Measurements from ENCODE around the gene PGBD5. TPM values are rescaled to one million over a fixed set of nuclear protein-coding genes. Genes with fewer than 3 reads are reported as not detected.

PGBD5 gene
- total RNA-seq, 1 donor from 2014 or later, result 2.0 TPM

- Mint-ChIP-seq H3K9me3 (ENCODE audit: unreplicated experiment) (no peaks in the 10 kb centered on the region), H3K27ac (ENCODE audit: unreplicated experiment) (no peak overlapping the region), H3K4me1 (ENCODE audit: unreplicated experiment) (peaks cover 13% of the 10 kb centered on the region), H3K27me3 (ENCODE audit: unreplicated experiment) (no peaks in the 10 kb centered on the region), H3K36me3 (ENCODE audit: low read depth, unreplicated experiment) (peaks cover 11% of the 10 kb centered on the region), H3K4me3 (ENCODE audit: unreplicated experiment) (no peak overlapping the region)
- no peak for DNase-seq (ENCODE audit: low spot score)
- no peak for TF ChIP-seq CTCF (IDR thresholded peaks at IDR 0.05; ENCODE audit: unreplicated experiment)
These were observed 156.0 kb downstream of the PGBD5 start for GRCh38 chr1:230270185-230270558.

- DNase-seq (ENCODE audit: low spot score), result peak; percentile 56
- Mint-ChIP-seq H3K27me3 (ENCODE audit: unreplicated experiment) (no peaks in the 10 kb centered on the region), H3K4me3 (ENCODE audit: unreplicated experiment) (no peak overlapping the region), H3K27ac (ENCODE audit: unreplicated experiment) (no peak overlapping the region), H3K4me1 (ENCODE audit: unreplicated experiment) (peaks cover 13% of the 10 kb centered on the region), H3K9me3 (ENCODE audit: unreplicated experiment) (no peaks in the 10 kb centered on the region), H3K36me3 (ENCODE audit: low read depth, unreplicated experiment) (peaks cover 19% of the 10 kb centered on the region)
- TF ChIP-seq CTCF (IDR thresholded peaks at IDR 0.05; ENCODE audit: unreplicated experiment), result peak; percentile 50
These were observed 157.6 kb downstream of the PGBD5 start for GRCh38 chr1:230268371-230269170.

- Mint-ChIP-seq H3K9me3 (ENCODE audit: unreplicated experiment) (no peaks in the 10 kb centered on the region), H3K4me3 (ENCODE audit: unreplicated experiment) (peak overlapping the region; percentile 21), H3K27ac (ENCODE audit: unreplicated experiment) (no peak overlapping the region), H3K36me3 (ENCODE audit: low read depth, unreplicated experiment) (peaks cover 19% of the 10 kb centered on the region), H3K4me1 (ENCODE audit: unreplicated experiment) (peaks cover 13% of the 10 kb centered on the region), H3K27me3 (ENCODE audit: unreplicated experiment) (no peaks in the 10 kb centered on the region)
- no peak for TF ChIP-seq CTCF (IDR thresholded peaks at IDR 0.05; ENCODE audit: unreplicated experiment)
- DNase-seq (ENCODE audit: low spot score), result no peak
These were observed 158.6 kb downstream of the PGBD5 start for GRCh38 chr1:230267338-230268065.

- peaks cover 11% of the 10 kb centered on the region for H3K4me1 Mint-ChIP-seq (ENCODE audit: unreplicated experiment)
- H3K27ac Mint-ChIP-seq (ENCODE audit: unreplicated experiment), result no peak overlapping the region
- peaks cover 19% of the 10 kb centered on the region for H3K36me3 Mint-ChIP-seq (ENCODE audit: low read depth, unreplicated experiment)
- no peak for TF ChIP-seq CTCF (IDR thresholded peaks at IDR 0.05; ENCODE audit: unreplicated experiment)
- no peak overlapping the region for H3K4me3 Mint-ChIP-seq (ENCODE audit: unreplicated experiment)
- no peaks in the 10 kb centered on the region for H3K27me3 Mint-ChIP-seq (ENCODE audit: unreplicated experiment)
- no peak for DNase-seq (ENCODE audit: low spot score)
- H3K9me3 Mint-ChIP-seq (ENCODE audit: unreplicated experiment), result no peaks in the 10 kb centered on the region
These were observed 159.7 kb downstream of the PGBD5 start for GRCh38 chr1:230266456-230266855.

Data from endothelial cell (in vitro differentiated cells).